H9 (cell line): Measurements from ENCODE around the gene A2ML1. TPM values are rescaled to one million over a fixed set of nuclear protein-coding genes. Genes with fewer than 3 reads are reported as not detected.
A peak's percentile ranks its signal among the peaks of the same experiment; 100 is the strongest.

ENCODE experiments used
- DNase-seq: peaks from one replicate; pipeline ENCODE4 v3.0.0-alpha.2; 2017
- H2AFZ ChIP-seq: one replicate; pipeline ENCODE4 v1.6.1; 2013; ENCODE audit warnings: mild to moderate bottlenecking, low read length, control low read depth, moderate library complexity
- H2AK5ac ChIP-seq: 2 replicates; pipeline ENCODE4 v1.6.1; 2013; ENCODE audit warnings: low read length, control low read depth, mixed read lengths; ENCODE audit not compliant: insufficient read length
- H2BK120ac ChIP-seq: one replicate; pipeline ENCODE4 v1.6.1; 2013; ENCODE audit warnings: low read depth, mild to moderate bottlenecking, low read length, control low read depth, inconsistent platforms; ENCODE audit not compliant: poor library complexity, severe bottlenecking
- H2BK12ac ChIP-seq: 2 replicates; pipeline ENCODE4 v1.6.1; 2013; ENCODE audit warnings: low read length, control low read depth, mixed read lengths, low read depth; ENCODE audit not compliant: insufficient read length
- H2BK15ac ChIP-seq: 2 replicates; pipeline ENCODE4 v1.6.1; 2013; ENCODE audit warnings: low read depth, low read length, control low read depth
- H2BK20ac ChIP-seq: one replicate; pipeline ENCODE4 v1.6.1; 2013; ENCODE audit warnings: low read depth, mild to moderate bottlenecking, low read length, control low read depth, inconsistent platforms; ENCODE audit not compliant: poor library complexity, severe bottlenecking
- H2BK5ac ChIP-seq: 2 replicates; pipeline ENCODE4 v1.6.1; 2013; ENCODE audit warnings: low read length, control low read depth, mixed read lengths; ENCODE audit not compliant: insufficient read length
- H3K14ac ChIP-seq: 2 replicates; pipeline ENCODE4 v1.6.1; 2013; ENCODE audit warnings: low read length, control low read depth; ENCODE audit not compliant: insufficient read depth
- H3K18ac ChIP-seq: 2 replicates; pipeline ENCODE4 v1.6.1; 2013; ENCODE audit warnings: low read depth, mild to moderate bottlenecking, mixed read lengths, low read length, control low read depth; ENCODE audit not compliant: insufficient read length
- H3K23ac ChIP-seq: 2 replicates; pipeline ENCODE4 v1.6.1; 2013; ENCODE audit warnings: low read length, control low read depth, mixed read lengths, low read depth; ENCODE audit not compliant: insufficient read length
- H3K23me2 ChIP-seq: 2 replicates; pipeline ENCODE4 v1.6.1; 2013; ENCODE audit warnings: low read depth, mild to moderate bottlenecking, mixed read lengths, low read length, control low read depth; ENCODE audit not compliant: insufficient read length, poor library complexity, severe bottlenecking
- H3K27ac ChIP-seq: 2 replicates; pipeline ENCODE4 v1.5.1; 2013; ENCODE audit warnings: low read length, control low read depth, mixed read lengths, low read depth; ENCODE audit not compliant: insufficient read length
- H3K27me3 ChIP-seq: 2 replicates; pipeline ENCODE4 v1.6.1; 2013; ENCODE audit warnings: low read length, control low read depth, inconsistent platforms; ENCODE audit not compliant: insufficient read depth
- H3K4ac ChIP-seq: 2 replicates; pipeline ENCODE4 v1.6.1; 2013; ENCODE audit warnings: low read depth, mild to moderate bottlenecking, control low read depth, inconsistent platforms, low read length, moderate library complexity
- H3K4me1 ChIP-seq: 2 replicates; pipeline ENCODE4 v1.6.1; 2013; ENCODE audit warnings: low read length, control low read depth, inconsistent platforms; ENCODE audit not compliant: insufficient read depth
- H3K4me2 ChIP-seq: 2 replicates; pipeline ENCODE4 v1.6.1; 2013; ENCODE audit warnings: low read length, control low read depth, mixed read lengths; ENCODE audit not compliant: insufficient read length, insufficient read depth
- H3K56ac ChIP-seq: 2 replicates; pipeline ENCODE4 v1.6.1; 2013; ENCODE audit warnings: low read depth, mild to moderate bottlenecking, mixed read lengths, low read length, control low read depth; ENCODE audit not compliant: insufficient read length
- H3K79me1 ChIP-seq: 2 replicates; pipeline ENCODE4 v1.6.1; 2013; ENCODE audit warnings: low read depth, mild to moderate bottlenecking, moderate library complexity, low read length, control low read depth, inconsistent platforms; ENCODE audit not compliant: insufficient read depth, poor library complexity, severe bottlenecking
- H3K79me2 ChIP-seq: 2 replicates; pipeline ENCODE4 v1.6.1; 2013; ENCODE audit warnings: low read length, control low read depth, inconsistent platforms; ENCODE audit not compliant: insufficient read depth
- H3K9ac ChIP-seq: 2 replicates; pipeline ENCODE4 v1.6.1; 2013; ENCODE audit warnings: low read length, control low read depth, mixed read lengths; ENCODE audit not compliant: insufficient read length; ENCODE audit errors: extremely low read depth
- H3K9me3 ChIP-seq: one replicate; pipeline ENCODE4 v1.6.1; 2013; ENCODE audit warnings: low read depth, low read length, inconsistent platforms; ENCODE audit not compliant: control insufficient read depth
- H3T11ph ChIP-seq: one replicate; pipeline ENCODE4 v1.6.1; 2013; ENCODE audit warnings: mild to moderate bottlenecking, low read length, control low read depth, inconsistent platforms
- H4K20me1 ChIP-seq: one replicate; pipeline ENCODE4 v1.6.1; 2013; ENCODE audit not compliant: control insufficient read depth, insufficient read length, insufficient read depth
- H4K5ac ChIP-seq: 2 replicates; pipeline ENCODE4 v1.6.1; 2013; ENCODE audit warnings: low read depth, mild to moderate bottlenecking, mixed read lengths, low read length, control low read depth; ENCODE audit not compliant: insufficient read length
- H4K8ac ChIP-seq: replicated peaks from 2 replicates; pipeline ENCODE4 v1.6.1; 2013; ENCODE audit warnings: low read length, control low read depth, mixed read lengths, low read depth; ENCODE audit not compliant: insufficient read length
- H4K91ac ChIP-seq: 2 replicates; pipeline ENCODE4 v1.6.1; 2013; ENCODE audit warnings: low read depth, mild to moderate bottlenecking, moderate library complexity, mixed read lengths, low read length, control low read depth; ENCODE audit not compliant: insufficient read length
- H3K27ac Mint-ChIP-seq, 3 experiments: 2 replicates in 2 of 3; 3 replicates in 1 of 3; pipeline ENCODE4 v1.8.0; 2020 to 2021; ENCODE audit warnings: mixed read lengths in 3 of 3, mild to moderate bottlenecking in 1 of 3, moderate library complexity in 1 of 3
- H3K27me3 Mint-ChIP-seq: 2 replicates; pipeline ENCODE4 v1.8.0; 2021; ENCODE audit warnings: low read depth, mild to moderate bottlenecking, moderate library complexity, mixed read lengths
- H3K36me3 Mint-ChIP-seq, 3 experiments: 2 replicates in 2 of 3; 3 replicates in 1 of 3; pipeline ENCODE4 v1.8.0; 2020 to 2021; ENCODE audit warnings: low read depth in 3 of 3, mixed read lengths in 3 of 3; ENCODE audit not compliant: insufficient read depth in 1 of 3
- H3K4me1 Mint-ChIP-seq, 2 experiments: 2 replicates each; pipeline ENCODE4 v1.8.0; 2020; ENCODE audit warnings: mixed read lengths in 2 of 2
- H3K4me3 Mint-ChIP-seq, 2 experiments: 2 replicates in 1 of 2; 3 replicates in 1 of 2; pipeline ENCODE4 v1.8.0; 2020 to 2021; ENCODE audit warnings: mild to moderate bottlenecking in 2 of 2, mixed read lengths in 2 of 2, moderate library complexity in 1 of 2
- H3K9me3 Mint-ChIP-seq, 2 experiments: 2 replicates in 1 of 2; 3 replicates in 1 of 2; pipeline ENCODE4 v1.8.0; 2020; ENCODE audit warnings: mild to moderate bottlenecking in 2 of 2, mixed read lengths in 2 of 2, moderate library complexity in 1 of 2
- WGBS: extraction: QIAGEN DNeasy Blood & Tissue Kit; methylation state at CpG from one replicate; pipeline ENCODE4 v1.1.7; 2013; ENCODE audit warnings: missing lambda C conversion rate, low lambda C conversion rate, mixed read lengths; ENCODE audit not compliant: insufficient read length; ENCODE audit errors: extremely low coverage; 5-methylcytosine and 5-hydroxymethylcytosine counted together
- total RNA-seq: library from RNA; stranded (reverse); gene quantifications from 2 replicates; pipeline ENCODE4 v1.2.1, GENCODE V29; 2021
- TF ChIP-seq, protein P1 (sequence below): fragments of 200-600 bp; sonication (generic); conservative IDR thresholded peaks from 3 replicates; pipeline ENCODE4 v1.8.0; 2021; ENCODE audit warnings: antibody characterized with exemption, mild to moderate bottlenecking

The A2ML1 gene
- total RNA-seq, 1 experiment from 2014 or later, result 2.8 TPM

DNA sequence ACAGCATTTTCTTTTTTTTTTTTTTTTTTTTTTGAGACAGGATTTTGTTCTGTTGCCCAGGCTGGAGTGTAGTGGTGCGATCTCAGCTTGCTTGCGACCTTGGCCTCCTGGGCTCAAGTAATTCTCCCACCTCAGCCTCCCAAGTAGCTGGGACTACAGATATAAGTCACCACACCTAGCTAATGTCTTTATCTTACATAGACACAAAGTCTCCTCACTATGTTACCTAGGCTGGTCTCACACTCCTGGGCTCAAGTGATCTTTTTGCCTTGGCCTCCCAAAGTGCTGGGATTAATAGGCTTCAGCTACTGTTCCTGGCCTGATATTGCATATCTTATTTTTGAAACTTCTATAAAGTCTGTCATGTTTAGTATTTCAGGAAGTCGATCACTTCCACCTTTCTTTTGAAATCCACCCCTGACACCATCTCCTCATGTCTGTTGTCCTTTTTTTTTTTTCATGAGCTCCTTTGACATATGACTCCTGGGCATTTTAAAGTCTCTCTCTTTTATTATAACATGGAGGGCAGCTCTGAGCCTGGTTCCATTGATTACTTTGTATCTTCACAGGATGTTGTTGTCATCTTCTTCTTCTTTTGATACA is 5.9 kb upstream of the A2ML1 start:
- Histone ChIP-seq H2BK12ac (no peak overlapping the region), H3K27ac (no peak overlapping the region), H3K9ac (peak overlapping the region; percentile 31), H3K4me2 (no peak overlapping the region), H2BK5ac (no peak overlapping the region), H3K27me3 (no peaks in the 10 kb centered on the region), H3K79me2 (no peaks in the 10 kb centered on the region), H2BK120ac (no peak overlapping the region), H2AK5ac (no peak overlapping the region), H2AFZ (no peak overlapping the region), H3T11ph (no peak overlapping the region), H4K8ac (no peak overlapping the region), H4K5ac (no peak overlapping the region), H3K23me2 (no peaks in the 10 kb centered on the region), H4K20me1 (no peaks in the 10 kb centered on the region), H3K14ac (no peak overlapping the region), H3K23ac (no peak overlapping the region), H3K4me1 (peaks cover 14% of the 10 kb centered on the region; the same call in 1 of the 2 replicates), H2BK15ac (no peak overlapping the region), H3K4ac (no peak overlapping the region), H2BK20ac (no peak overlapping the region), H3K9me3 (no peaks in the 10 kb centered on the region), H4K91ac (no peak overlapping the region), H3K56ac (no peak overlapping the region), H3K79me1 (no peaks in the 10 kb centered on the region), H3K18ac (no peak overlapping the region)
- WGBS, result no CpG with 5 or more reads among the region's 3 CpGs
- TF ChIP-seq, protein P1, sequence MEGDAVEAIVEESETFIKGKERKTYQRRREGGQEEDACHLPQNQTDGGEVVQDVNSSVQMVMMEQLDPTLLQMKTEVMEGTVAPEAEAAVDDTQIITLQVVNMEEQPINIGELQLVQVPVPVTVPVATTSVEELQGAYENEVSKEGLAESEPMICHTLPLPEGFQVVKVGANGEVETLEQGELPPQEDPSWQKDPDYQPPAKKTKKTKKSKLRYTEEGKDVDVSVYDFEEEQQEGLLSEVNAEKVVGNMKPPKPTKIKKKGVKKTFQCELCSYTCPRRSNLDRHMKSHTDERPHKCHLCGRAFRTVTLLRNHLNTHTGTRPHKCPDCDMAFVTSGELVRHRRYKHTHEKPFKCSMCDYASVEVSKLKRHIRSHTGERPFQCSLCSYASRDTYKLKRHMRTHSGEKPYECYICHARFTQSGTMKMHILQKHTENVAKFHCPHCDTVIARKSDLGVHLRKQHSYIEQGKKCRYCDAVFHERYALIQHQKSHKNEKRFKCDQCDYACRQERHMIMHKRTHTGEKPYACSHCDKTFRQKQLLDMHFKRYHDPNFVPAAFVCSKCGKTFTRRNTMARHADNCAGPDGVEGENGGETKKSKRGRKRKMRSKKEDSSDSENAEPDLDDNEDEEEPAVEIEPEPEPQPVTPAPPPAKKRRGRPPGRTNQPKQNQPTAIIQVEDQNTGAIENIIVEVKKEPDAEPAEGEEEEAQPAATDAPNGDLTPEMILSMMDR, result no peak
- peak overlapping the region; percentile 3 to 43 (median 21); a peak in 4 of 7 replicates for H3K27ac Mint-ChIP-seq
- DNase-seq, result peak; percentile 17
- H3K9me3 Mint-ChIP-seq, result peaks cover 0 to 3% of the 10 kb centered on the region in 2 experiments; a peak in 1 of 5 replicates
- no peak overlapping the region for H3K4me3 Mint-ChIP-seq
- H3K4me1 Mint-ChIP-seq, result peaks cover 48 to 59% of the 10 kb centered on the region in 2 experiments
- H3K27me3 Mint-ChIP-seq, result no peaks in the 10 kb centered on the region
- H3K36me3 Mint-ChIP-seq, result no peaks in the 10 kb centered on the region; a peak in 1 of 7 replicates
